Measurements from ENCODE around the gene PDGFC.

DNA sequence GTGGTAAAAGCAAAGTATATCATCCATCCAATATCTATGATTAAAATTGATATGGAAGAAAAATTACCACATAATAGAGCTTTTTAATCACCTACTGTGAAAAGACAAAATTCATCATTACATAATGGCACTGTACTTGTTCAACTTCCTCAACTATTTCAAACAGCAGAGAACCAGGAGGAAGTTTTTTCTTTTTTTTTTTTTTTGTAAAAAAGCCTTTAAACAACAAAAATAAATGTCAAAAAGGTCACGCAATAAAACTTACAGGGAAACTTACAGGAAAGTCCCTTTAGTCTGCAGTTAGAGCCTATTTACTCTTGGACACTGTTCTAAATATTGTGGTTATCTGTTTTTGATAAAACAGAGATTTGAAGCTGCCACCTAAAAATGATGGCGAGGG, 4.8 kb downstream of the PDGFC start:
- no peak for TF ChIP-seq GATA3 (IDR thresholded peaks at IDR 0.05; ENCODE audit: low read depth, low read length)
- no peak for TF ChIP-seq GATA2 (IDR thresholded peaks at IDR 0.05; ENCODE audit: low read depth, low read length)
